Measurements from ENCODE around the gene ABCG1.

The ABCG1 gene

GRCh38 chr21:42233067-42233961 lies 14.4 kb downstream of the ABCG1 start:
- no peak for DNase-seq

DNA sequence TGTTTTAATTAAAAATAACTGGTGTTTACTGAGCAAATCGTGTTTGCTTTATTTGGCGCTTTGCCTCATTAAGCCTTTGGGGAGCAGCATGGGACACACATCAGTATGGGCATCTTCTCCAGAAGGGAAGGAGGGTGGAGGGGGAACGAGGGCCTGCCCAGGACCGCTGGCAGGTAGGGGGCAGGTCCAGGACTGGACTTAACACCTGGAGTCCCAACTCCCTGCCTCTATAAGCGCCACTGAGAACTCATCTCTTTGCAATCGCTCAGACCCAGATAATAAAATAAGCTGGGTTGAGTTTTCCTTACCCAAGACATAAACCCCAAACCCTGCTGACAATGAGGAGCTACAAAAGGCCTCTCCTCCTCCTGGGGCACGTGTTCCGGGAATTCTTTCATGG lies 15.1 kb downstream of the ABCG1 start:
- DNase-seq, result no peak

GRCh38 chr21:42234464-42235241 lies 15.7 kb downstream of the ABCG1 start:
- no peak for DNase-seq

GRCh38 chr21:42235593-42235992 lies 16.7 kb downstream of the ABCG1 start:
- DNase-seq, result no peak

DNA sequence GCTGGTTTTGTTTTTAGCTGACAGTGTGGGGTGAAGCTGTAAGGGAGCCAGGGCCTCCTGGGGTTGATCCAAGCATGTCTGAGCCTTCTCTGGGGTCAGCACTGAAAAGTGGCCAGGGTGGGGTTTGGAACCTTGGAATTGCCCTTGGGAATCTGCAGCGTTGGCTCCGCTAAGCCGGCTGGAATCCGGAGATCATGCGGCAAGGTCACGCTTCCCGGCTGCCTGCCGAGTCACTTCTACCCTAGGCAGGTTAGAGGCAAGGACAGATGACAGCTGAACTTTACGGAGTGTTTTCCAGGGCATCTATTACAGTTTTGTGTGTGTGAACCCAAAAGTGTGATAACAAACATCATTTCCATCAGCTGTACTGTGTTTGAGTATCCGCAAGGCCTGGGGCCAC lies 17.1 kb downstream of the ABCG1 start:
- no peak for DNase-seq

- no peak for DNase-seq
Observed at GRCh38 chr21:42236693-42237092, 17.8 kb downstream of the ABCG1 start.

DNA sequence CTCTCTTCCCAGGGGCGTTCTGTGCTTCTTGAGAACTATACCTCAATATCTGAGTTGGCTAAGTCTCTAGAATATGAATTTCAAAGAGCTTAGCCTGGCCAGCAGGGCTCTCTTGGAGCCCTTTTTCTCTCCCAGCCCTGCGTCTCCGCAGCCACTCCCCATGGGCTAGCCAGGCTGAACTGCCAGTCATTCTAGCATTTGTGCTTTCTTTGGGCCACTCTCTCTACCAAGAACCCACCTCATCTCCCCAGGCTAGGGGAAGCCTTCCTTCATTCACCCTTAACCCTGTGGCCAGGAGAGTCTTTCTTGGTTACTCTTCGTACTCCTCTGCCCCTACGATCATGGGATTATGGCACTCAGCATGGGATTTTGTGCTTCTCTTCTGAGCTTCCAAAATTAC lies 18.2 kb downstream of the ABCG1 start:
- DNase-seq, result no peak

DNA sequence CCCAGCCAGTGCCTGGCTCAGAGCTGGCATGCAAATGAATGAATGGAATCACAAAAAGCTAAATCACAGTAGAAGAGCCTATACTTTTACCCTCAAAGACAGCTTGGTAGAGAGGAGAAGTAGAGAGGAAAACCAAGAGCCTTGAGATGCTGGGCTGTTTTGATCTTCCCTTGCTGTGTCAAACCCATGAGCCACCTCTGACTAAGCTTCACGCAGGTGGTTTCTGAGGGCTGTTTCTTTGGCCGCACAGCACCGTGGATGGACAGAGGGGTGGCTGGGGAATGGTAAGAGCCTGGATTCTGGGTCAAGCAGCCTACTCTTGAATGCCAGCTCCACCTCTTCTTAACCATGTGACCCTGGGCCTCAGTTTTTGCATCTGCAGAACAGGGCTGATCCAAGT lies 18.6 kb downstream of the ABCG1 start:
- DNase-seq, result no peak

GRCh38 chr21:42238185-42238934 lies 19.4 kb downstream of the ABCG1 start:
- DNase-seq, result no peak

GRCh38 chr21:42239556-42239955 lies 20.6 kb downstream of the ABCG1 start:
- no peak for DNase-seq

GRCh38 chr21:42239973-42240372 lies 21.0 kb downstream of the ABCG1 start:
- no peak for DNase-seq

GRCh38 chr21:42242611-42243010 lies 23.7 kb downstream of the ABCG1 start:
- DNase-seq, result no peak

DNA sequence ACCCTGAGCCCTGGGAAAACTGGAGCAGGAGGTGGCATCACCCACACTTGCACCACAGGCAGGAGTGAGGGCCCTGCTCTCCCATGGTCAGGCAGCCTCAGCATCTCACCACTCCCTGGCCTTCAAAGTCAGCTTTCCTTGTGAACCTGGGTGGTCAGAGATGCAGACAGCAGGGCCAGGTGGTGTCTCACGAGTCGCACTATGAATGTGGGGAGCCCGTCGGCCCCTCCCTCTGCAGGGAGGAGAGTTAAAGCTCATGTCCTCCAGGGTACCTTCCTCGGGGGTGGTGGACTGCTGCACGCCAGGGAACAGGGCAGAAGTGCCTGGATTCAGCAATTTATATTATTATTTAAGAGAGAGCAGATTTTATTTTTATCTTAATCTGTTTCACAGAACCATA lies 24.1 kb downstream of the ABCG1 start:
- DNase-seq, result no peak

DNA sequence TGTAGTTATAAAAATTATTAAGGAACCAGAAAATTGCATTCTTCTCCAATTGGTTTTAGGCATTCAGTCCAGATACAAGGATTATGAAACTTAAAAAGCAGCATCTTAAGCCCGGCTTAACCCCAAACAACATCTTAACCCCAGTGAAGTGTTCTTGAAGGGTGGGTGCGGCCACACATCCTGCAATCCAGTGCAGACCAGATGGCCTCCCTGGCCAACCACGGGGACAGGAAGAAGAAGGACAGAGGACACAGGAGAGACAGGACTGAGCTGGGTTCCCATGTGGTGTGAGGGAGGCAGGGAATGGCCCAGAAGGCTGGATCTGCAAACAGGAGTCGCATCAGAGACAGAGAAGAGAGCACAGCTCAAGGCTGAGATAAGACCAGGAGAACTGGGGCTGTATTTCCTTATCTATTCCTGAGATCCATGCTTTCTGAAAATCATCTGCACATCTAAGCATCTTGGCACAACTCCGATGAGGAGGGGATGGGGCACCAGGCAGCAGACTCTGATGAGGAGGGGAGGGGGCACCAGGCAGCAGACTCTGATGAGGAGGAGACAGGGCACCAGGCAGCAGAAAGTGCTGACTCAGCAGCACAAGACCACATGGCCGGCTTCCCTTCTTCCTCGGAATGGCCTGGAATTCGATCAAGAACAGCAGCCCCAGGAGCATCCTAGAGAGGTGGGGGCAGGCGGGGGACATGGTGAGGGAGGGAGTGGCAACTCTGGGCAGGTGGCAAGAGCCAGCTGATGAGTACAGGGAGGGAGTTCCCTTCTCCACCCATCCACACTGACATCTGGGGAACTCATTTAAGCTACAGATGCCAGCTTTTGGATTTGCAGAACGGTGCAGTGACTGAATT lies 26.6 kb downstream of the ABCG1 start:
- no peak for DNase-seq

DNA sequence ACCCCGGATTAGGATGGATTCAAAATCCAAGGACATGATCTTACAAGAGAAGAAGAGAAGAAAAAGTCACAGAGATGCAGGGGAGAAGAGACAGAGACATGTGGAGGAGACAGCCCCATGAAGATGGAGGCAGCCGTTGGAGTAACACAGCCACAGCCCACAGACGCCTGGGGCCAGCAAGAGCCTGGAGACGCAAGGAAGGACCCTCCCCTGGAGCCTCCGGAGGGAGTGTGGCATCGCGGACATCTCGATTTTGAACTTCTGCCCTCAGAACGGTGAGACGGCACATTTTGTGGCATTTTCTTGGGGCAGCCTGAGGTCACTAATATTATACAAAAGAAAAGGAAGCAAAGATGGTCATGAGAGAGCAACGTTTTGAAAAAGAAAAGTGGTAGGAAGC lies 28.8 kb downstream of the ABCG1 start:
- DNase-seq, result no peak

- DNase-seq, result no peak
Observed at GRCh38 chr21:42248241-42248640, 29.3 kb downstream of the ABCG1 start.

DNA sequence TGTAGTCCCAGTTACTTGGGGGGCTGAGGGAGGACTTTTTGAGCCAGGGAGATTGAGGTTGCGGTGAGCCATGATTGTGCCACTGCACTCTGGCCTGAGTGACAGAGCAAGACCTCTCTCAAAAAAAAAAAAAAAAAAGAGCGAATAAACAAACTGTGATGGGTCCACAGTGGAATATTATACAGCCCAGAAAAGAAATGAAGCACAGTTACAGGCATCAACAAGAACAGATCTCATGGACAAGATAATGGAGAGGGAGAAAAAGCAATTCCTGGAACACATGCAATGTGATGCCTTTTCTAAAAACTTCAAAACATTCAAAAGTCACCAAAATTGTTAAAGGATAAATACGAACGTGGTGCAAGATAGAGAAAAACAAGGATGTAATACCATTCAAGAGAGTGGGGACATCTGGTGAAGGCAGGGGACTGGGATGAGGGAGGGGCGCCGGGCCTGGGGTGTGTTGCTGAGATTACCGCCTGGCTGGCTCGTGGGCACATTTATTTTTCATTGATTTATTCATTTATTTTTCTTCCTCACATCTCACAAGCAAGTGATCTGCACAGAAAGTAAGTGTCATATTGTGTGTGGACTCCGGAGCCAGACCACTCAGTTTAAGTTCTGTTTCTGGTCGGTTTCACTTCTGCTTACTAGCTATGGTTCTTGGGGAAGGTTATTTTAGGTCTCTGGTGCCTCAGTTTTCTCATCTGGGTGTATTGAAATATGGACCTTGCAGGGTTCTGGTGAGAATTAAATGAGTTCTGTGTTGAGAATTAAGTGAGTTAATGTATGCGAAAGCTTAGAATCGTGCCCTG lies 30.1 kb downstream of the ABCG1 start:
- no peak for DNase-seq

- no peak for DNase-seq
Observed at GRCh38 chr21:42250422-42251403, 31.8 kb downstream of the ABCG1 start.

DNA sequence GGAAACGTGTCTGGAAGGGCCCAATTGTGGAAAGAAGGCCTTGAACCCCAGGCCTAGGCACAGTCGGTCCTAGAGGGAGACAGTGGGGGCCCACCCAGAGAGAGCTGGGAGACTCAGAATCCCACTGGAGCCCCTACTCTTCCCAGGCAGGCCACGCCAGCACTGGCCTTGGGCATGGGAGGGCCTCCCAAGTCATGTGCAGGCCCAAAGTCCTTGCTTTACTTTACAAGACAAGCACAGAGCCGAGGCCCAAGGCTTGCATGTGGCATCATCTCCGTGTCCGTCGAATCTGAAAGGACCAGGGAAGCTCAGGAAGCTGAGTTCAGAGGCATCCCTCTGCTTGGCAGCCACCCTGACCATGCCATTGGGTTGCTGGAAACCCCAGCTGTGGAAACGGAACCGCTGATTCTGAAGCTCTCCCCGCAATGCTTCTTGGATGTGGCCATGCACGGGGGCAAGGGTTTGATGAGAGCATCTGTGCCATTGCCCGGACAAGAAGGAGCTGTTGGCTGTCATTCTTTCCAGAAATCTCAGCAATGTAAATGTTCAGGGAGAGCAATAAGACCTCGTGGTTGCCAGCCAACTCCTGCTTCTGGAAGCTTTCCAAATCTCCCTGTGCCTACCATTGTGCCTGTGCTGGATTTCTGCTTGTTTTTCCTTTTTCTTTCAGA lies 32.8 kb downstream of the ABCG1 start:
- no peak for DNase-seq

- no peak for DNase-seq
Observed at GRCh38 chr21:42252325-42252654, 33.4 kb downstream of the ABCG1 start.

Measured in KG1 (cell line).